ENCODE data around the gene ZMIZ2.
"Not testable (repeated sequence)": the region's sequence is repeated elsewhere in the genome, so short reads cannot be mapped to it uniquely, and the experiment has no call there.

Gene ZMIZ2

DNA sequence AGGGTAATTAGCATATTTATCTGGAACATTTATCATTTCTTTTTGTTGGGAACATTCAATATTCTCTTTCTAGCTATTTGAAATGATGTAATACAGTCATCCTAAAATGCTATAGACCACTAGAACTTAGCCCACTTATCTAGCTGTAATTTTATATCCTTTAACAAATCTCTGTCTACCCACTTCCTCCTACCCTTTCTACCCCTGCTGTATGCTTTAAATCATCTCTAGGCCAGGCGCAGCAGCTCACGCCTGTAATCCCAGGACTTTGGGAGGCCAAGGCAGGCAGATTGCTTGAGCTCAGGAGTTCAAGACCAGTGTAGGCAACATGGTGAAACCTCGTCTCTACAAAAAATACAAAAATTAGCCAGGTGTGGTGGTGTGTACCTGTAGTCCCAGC is 25.8 kb downstream of the ZMIZ2 start:
- not testable (repeated sequence) for H2BK5ac ChIP-seq (ENCODE audit: low read depth, low read length, poor library complexity); H3K27me3 ChIP-seq (ENCODE audit: insufficient read depth, low read length); H3K9ac ChIP-seq (ENCODE audit: low read length); H3K23ac ChIP-seq (ENCODE audit: low read length); H2BK12ac ChIP-seq (ENCODE audit: low read length); H3K36me3 ChIP-seq (ENCODE audit: control insufficient read depth in 1 of 2, insufficient read depth in 2 of 2, low read length in 2 of 2); H3K9me3 ChIP-seq (ENCODE audit: insufficient read depth, low read depth, low read length); H2BK120ac ChIP-seq (ENCODE audit: insufficient read depth, low read length, poor library complexity); H3K18ac ChIP-seq (ENCODE audit: low read length); H2AK5ac ChIP-seq (ENCODE audit: low read length); H3K79me2 ChIP-seq (ENCODE audit: control insufficient read depth, insufficient read depth, low read length, poor library complexity); H4K91ac ChIP-seq (ENCODE audit: low read depth, low read length); H3K4ac ChIP-seq (ENCODE audit: low read depth, low read length); H3K4me2 ChIP-seq (ENCODE audit: low read length); H3K4me1 ChIP-seq (ENCODE audit: control insufficient read depth in 1 of 2, insufficient read depth in 2 of 2, low read length in 2 of 2); DNase-seq; H2AFZ ChIP-seq (ENCODE audit: insufficient read depth, low read length, poor library complexity); H3K14ac ChIP-seq (ENCODE audit: low read length); H4K12ac ChIP-seq (ENCODE audit: low read depth, low read length); H3K4me3 ChIP-seq (ENCODE audit: low read depth, low read length); H4K8ac ChIP-seq (ENCODE audit: low read depth, low read length); H3K79me1 ChIP-seq (ENCODE audit: low read length); H3K27ac ChIP-seq (ENCODE audit: low read depth, low read length)
- no CpG with 5 or more reads among the region's 3 CpGs for WGBS (ENCODE audit: extremely low coverage, insufficient coverage, insufficient read length)

DNA sequence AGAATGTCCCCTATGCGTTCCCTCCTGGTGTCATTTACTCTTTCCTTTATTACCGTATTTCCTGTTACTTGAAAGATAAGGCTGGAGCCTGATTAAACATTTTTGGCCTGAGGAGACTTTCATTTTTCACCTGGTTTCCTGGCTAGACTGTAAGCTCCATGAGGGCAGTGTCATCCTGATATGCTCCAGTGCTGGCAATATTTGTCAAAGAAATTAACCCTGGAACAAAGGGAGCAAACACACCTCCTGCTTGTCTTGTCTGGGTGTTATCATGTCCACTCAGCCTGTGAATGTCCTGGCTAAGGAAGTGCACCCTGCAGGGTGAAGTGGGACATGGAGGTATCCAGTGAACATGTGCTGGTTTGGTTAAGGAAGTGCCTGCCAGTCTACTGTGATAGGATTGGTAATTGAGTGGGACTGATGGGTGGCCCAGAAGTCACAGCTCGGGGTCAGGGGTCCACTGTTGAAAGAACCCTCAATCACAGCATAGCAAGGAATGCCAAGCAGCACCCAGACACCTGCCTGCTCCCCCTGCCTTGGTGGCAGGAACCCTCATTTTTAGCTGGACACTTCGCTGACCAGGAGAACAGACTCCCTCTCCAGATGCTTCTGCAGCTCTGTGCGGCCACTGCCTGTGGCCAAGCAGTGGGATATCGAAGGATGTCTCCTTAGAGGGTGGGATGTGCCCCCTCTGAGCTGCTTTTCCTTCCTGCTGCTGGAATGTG is 26.9 kb downstream of the ZMIZ2 start:
- Histone ChIP-seq H3K23ac (ENCODE audit: low read length) (no peak overlapping the region), H4K12ac (ENCODE audit: low read depth, low read length) (no peak overlapping the region), H3K4me2 (ENCODE audit: low read length) (no peak overlapping the region), H2BK120ac (ENCODE audit: insufficient read depth, low read length, poor library complexity) (no peak overlapping the region), H3K79me2 (ENCODE audit: control insufficient read depth, insufficient read depth, low read length, poor library complexity) (no peaks in the 10 kb centered on the region), H4K8ac (ENCODE audit: low read depth, low read length) (no peak overlapping the region), H3K9ac (ENCODE audit: low read length) (no peak overlapping the region), H2AK5ac (ENCODE audit: low read length) (no peak overlapping the region), H3K27ac (ENCODE audit: low read depth, low read length) (no peak overlapping the region), H3K14ac (ENCODE audit: low read length) (no peak overlapping the region), H2AFZ (ENCODE audit: insufficient read depth, low read length, poor library complexity) (no peak overlapping the region), H3K18ac (ENCODE audit: low read length) (no peak overlapping the region), H3K79me1 (ENCODE audit: low read length) (no peaks in the 10 kb centered on the region), H2BK12ac (ENCODE audit: low read length) (no peak overlapping the region), H3K4ac (ENCODE audit: low read depth, low read length) (no peak overlapping the region), H4K91ac (ENCODE audit: low read depth, low read length) (no peak overlapping the region), H3K4me1 (ENCODE audit: control insufficient read depth in 1 of 2, insufficient read depth in 2 of 2, low read length in 2 of 2) (no peaks in the 10 kb centered on the region), H3K36me3 (ENCODE audit: control insufficient read depth in 1 of 2, insufficient read depth in 2 of 2, low read length in 2 of 2) (no peaks in the 10 kb centered on the region), H3K9me3 (ENCODE audit: insufficient read depth, low read depth, low read length) (no peaks in the 10 kb centered on the region), H2BK5ac (ENCODE audit: low read depth, low read length, poor library complexity) (no peak overlapping the region), H3K4me3 (ENCODE audit: low read depth, low read length) (no peak overlapping the region), H3K27me3 (ENCODE audit: insufficient read depth, low read length) (no peaks in the 10 kb centered on the region)
- WGBS (ENCODE audit: extremely low coverage, insufficient coverage, insufficient read length): no CpG with 5 or more reads among the region's 6 CpGs
- no peak for DNase-seq

DNA sequence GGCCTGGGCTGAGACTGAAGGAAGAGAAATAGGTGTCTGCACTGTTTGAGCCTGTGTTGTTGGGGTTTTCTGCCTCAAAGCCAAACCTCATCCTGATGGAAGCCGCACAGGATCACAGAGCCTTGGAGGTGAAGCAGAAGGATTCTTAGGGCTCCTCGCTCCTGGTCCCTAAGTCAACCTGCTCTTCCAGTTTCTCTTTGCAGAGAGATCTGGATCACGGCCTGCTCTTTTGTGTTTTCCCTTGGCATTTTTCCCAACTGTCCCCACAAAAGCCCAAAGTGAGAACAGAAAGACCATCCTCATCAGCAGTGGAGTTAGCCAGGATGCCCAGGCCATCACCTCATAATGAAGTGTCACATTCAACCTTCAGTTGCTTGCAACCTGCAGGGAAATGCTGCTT is 27.6 kb downstream of the ZMIZ2 start:
- Histone ChIP-seq H3K27me3 (ENCODE audit: insufficient read depth, low read length) (no peaks in the 10 kb centered on the region), H2BK5ac (ENCODE audit: low read depth, low read length, poor library complexity) (no peak overlapping the region), H3K23ac (ENCODE audit: low read length) (no peak overlapping the region), H2BK12ac (ENCODE audit: low read length) (no peak overlapping the region), H3K79me1 (ENCODE audit: low read length) (no peaks in the 10 kb centered on the region), H3K18ac (ENCODE audit: low read length) (no peak overlapping the region), H2AFZ (ENCODE audit: insufficient read depth, low read length, poor library complexity) (no peak overlapping the region), H3K4me3 (ENCODE audit: low read depth, low read length) (no peak overlapping the region), H3K36me3 (ENCODE audit: control insufficient read depth in 1 of 2, insufficient read depth in 2 of 2, low read length in 2 of 2) (no peaks in the 10 kb centered on the region), H4K8ac (ENCODE audit: low read depth, low read length) (no peak overlapping the region), H3K79me2 (ENCODE audit: control insufficient read depth, insufficient read depth, low read length, poor library complexity) (no peaks in the 10 kb centered on the region), H3K4ac (ENCODE audit: low read depth, low read length) (no peak overlapping the region), H3K14ac (ENCODE audit: low read length) (no peak overlapping the region), H2BK120ac (ENCODE audit: insufficient read depth, low read length, poor library complexity) (no peak overlapping the region), H3K4me2 (ENCODE audit: low read length) (no peak overlapping the region), H4K12ac (ENCODE audit: low read depth, low read length) (no peak overlapping the region), H2AK5ac (ENCODE audit: low read length) (no peak overlapping the region), H3K4me1 (ENCODE audit: control insufficient read depth in 1 of 2, insufficient read depth in 2 of 2, low read length in 2 of 2) (no peaks in the 10 kb centered on the region), H3K27ac (ENCODE audit: low read depth, low read length) (no peak overlapping the region), H4K91ac (ENCODE audit: low read depth, low read length) (no peak overlapping the region), H3K9ac (ENCODE audit: low read length) (no peak overlapping the region), H3K9me3 (ENCODE audit: insufficient read depth, low read depth, low read length) (peaks cover 2% of the 10 kb centered on the region)
- no peak for DNase-seq
- no CpG with 5 or more reads among the region's 3 CpGs for WGBS (ENCODE audit: extremely low coverage, insufficient coverage, insufficient read length)

DNA sequence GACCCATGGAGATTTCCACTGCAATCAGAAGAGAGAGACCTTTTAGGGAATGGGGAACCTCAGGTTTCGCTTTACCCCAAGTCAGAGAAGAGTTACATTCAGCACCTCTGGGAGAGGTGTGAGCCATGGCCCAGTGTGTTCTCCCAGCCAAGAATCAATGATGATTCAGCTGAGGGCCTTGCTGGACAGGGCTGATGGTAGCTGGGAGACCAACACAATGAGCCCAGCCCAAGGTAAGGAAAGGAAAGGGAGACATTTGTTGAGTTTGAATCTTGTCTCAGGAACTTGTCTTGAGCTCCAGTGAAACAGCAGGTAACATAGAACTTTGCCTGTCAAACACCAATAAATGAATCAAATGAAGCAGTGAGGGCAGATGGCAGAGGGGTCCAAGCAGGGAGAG is 33.8 kb downstream of the ZMIZ2 start:
- H4K91ac ChIP-seq (ENCODE audit: low read depth, low read length): no peak overlapping the region
- H3K23ac ChIP-seq (ENCODE audit: low read length): no peak overlapping the region
- no peak overlapping the region for H2BK120ac ChIP-seq (ENCODE audit: insufficient read depth, low read length, poor library complexity)
- H3K9ac ChIP-seq (ENCODE audit: low read length): no peak overlapping the region
- no peaks in the 10 kb centered on the region for H3K4me1 ChIP-seq (ENCODE audit: control insufficient read depth in 1 of 2, insufficient read depth in 2 of 2, low read length in 2 of 2)
- H3K4ac ChIP-seq (ENCODE audit: low read depth, low read length): no peak overlapping the region
- no peak overlapping the region for H3K4me2 ChIP-seq (ENCODE audit: low read length)
- H3K27ac ChIP-seq (ENCODE audit: low read depth, low read length): no peak overlapping the region
- H3K79me1 ChIP-seq (ENCODE audit: low read length): no peaks in the 10 kb centered on the region
- no CpG with 5 or more reads among the region's 1 CpG for WGBS (ENCODE audit: extremely low coverage, insufficient coverage, insufficient read length)
- no peaks in the 10 kb centered on the region for H3K27me3 ChIP-seq (ENCODE audit: insufficient read depth, low read length)
- no peak for DNase-seq
- H3K36me3 ChIP-seq (ENCODE audit: control insufficient read depth in 1 of 2, insufficient read depth in 2 of 2, low read length in 2 of 2): no peaks in the 10 kb centered on the region
- peaks cover 11% of the 10 kb centered on the region for H3K9me3 ChIP-seq (ENCODE audit: insufficient read depth, low read depth, low read length)
- H2AFZ ChIP-seq (ENCODE audit: insufficient read depth, low read length, poor library complexity): no peak overlapping the region
- H2AK5ac ChIP-seq (ENCODE audit: low read length): no peak overlapping the region
- no peak overlapping the region for H3K4me3 ChIP-seq (ENCODE audit: low read depth, low read length)
- no peak overlapping the region for H4K8ac ChIP-seq (ENCODE audit: low read depth, low read length)
- H3K14ac ChIP-seq (ENCODE audit: low read length): no peak overlapping the region
- no peak overlapping the region for H4K12ac ChIP-seq (ENCODE audit: low read depth, low read length)
- no peak overlapping the region for H2BK12ac ChIP-seq (ENCODE audit: low read length)
- no peaks in the 10 kb centered on the region for H3K79me2 ChIP-seq (ENCODE audit: control insufficient read depth, insufficient read depth, low read length, poor library complexity)
- no peak overlapping the region for H2BK5ac ChIP-seq (ENCODE audit: low read depth, low read length, poor library complexity)
- no peak overlapping the region for H3K18ac ChIP-seq (ENCODE audit: low read length)
